Neutrophil (primary cell): ENCODE results near the gene SLC22A8.
"Not testable (repeated sequence)": the region's sequence is repeated elsewhere in the genome, so short reads cannot be mapped to it uniquely, and the experiment has no call there.

Source experiments
- H3K27ac ChIP-seq: fragments of 200-600 bp; sonication (generic); 2 replicates; pipeline ENCODE4 v1.5.1; 2016; ENCODE audit warnings: mild to moderate bottlenecking, moderate library complexity
- H3K27me3 ChIP-seq: fragments of 200-600 bp; sonication (generic); 2 replicates; pipeline ENCODE4 v1.6.0; 2016; ENCODE audit warnings: mild to moderate bottlenecking
- H3K36me3 ChIP-seq: fragments of 200-600 bp; sonication (generic); 2 replicates; pipeline ENCODE4 v1.5.1; 2017
- H3K4me1 ChIP-seq, 2 experiments: fragments of 200-600 bp in 1 of 2; sonication (generic) in 1 of 2; 1 replicate in 1 of 2; 2 replicates in 1 of 2; pipeline versions ENCODE4 v1.5.1 to v1.6.1; 2013 to 2016; ENCODE audit warnings: low read depth in 1 of 2, low read length in 1 of 2, mild to moderate bottlenecking in 1 of 2, moderate library complexity in 1 of 2; ENCODE audit not compliant: control insufficient read depth in 1 of 2, insufficient read depth in 1 of 2
- H3K4me3 ChIP-seq, 2 experiments: fragments of 200-600 bp in 1 of 2; sonication (generic) in 1 of 2; 1 replicate in 1 of 2; 2 replicates in 1 of 2; pipeline ENCODE4 v1.5.1; 2013 to 2016; ENCODE audit warnings: low read depth in 1 of 2, low read length in 1 of 2, mild to moderate bottlenecking in 1 of 2, moderate library complexity in 1 of 2
- H3K9me3 ChIP-seq: fragments of 200-600 bp; sonication (generic); 2 replicates; pipeline ENCODE4 v1.5.1; 2016
- TF ChIP-seq, protein P1 (sequence below): fragments of 200-600 bp; sonication (generic); IDR thresholded peaks from 2 replicates; pipeline ENCODE4 v1.5.1; 2016; ENCODE audit warnings: antibody characterized with exemption

SLC22A8 gene

DNA sequence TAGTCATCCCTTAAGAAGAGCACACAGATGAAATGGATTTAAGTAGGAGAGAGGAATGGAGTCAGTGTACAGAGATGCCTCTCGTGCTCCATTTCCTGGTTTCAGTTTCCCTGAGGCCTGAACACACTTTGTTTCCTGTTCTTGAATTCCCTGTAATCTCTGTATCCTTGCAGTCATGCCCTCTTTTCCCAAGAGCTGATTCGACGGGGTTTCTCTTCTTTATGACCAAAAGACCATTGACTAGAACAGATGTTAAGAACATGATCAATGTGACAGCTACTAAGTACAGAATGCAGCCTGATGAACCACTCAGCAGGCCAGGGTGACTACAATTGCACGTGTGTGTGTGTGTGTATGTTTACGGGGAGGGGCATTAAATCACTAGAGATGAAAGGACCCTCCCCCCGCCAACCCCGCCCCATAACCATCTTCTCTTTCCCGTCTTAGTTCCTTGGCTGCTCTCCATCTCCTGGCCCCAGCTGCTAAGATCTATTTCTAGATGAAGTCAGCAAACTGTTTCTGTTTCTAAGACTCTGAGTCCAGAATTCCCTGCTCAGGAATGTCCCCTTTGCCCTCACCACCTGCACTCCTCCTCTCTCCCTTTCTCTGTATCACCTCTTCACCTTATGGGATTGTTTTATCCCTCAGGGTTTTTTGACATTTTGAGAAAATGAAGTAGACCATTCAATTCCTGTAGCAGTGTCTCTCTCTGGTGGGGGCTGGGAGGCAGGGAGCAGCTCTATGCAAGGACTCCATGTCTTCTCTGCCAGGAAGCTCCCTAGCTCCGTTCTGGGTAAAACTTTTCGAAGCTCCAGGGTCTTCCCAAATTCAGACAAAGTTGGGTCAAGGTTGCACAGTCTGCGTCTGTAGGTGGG, 56.9 kb downstream of the SLC22A8 start:
- TF ChIP-seq, protein P1, sequence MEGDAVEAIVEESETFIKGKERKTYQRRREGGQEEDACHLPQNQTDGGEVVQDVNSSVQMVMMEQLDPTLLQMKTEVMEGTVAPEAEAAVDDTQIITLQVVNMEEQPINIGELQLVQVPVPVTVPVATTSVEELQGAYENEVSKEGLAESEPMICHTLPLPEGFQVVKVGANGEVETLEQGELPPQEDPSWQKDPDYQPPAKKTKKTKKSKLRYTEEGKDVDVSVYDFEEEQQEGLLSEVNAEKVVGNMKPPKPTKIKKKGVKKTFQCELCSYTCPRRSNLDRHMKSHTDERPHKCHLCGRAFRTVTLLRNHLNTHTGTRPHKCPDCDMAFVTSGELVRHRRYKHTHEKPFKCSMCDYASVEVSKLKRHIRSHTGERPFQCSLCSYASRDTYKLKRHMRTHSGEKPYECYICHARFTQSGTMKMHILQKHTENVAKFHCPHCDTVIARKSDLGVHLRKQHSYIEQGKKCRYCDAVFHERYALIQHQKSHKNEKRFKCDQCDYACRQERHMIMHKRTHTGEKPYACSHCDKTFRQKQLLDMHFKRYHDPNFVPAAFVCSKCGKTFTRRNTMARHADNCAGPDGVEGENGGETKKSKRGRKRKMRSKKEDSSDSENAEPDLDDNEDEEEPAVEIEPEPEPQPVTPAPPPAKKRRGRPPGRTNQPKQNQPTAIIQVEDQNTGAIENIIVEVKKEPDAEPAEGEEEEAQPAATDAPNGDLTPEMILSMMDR: no peak
- Histone ChIP-seq H3K36me3 (no peaks in the 10 kb centered on the region), H3K27ac (no peak overlapping the region), H3K4me3 (no peak overlapping the region), H3K9me3 (no peaks in the 10 kb centered on the region), H3K4me1 (no peaks in the 10 kb centered on the region), H3K27me3 (peaks cover 30% of the 10 kb centered on the region)

DNA sequence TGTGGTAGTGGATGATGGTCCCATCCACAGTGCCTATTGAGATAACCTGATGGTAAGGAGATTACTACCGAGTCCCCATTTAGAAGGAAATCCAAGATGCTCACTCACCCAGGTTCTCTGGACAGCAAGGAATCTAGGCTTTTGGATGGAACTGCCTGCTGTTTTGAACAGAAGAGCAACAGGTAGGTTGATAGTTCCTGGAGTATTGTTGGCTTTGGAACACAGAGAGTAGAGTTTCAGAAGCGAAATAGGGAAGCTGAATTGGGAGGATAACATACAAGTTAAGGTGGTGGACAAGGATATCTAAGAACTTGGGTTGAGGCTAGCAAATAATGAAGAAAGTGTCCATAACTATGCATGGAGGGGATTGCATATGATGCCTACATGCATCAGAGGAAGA, 58.5 kb downstream of the SLC22A8 start:
- Histone ChIP-seq H3K36me3 (no peaks in the 10 kb centered on the region), H3K4me1 (no peaks in the 10 kb centered on the region), H3K4me3 (no peak overlapping the region), H3K27ac (no peak overlapping the region), H3K27me3 (peaks cover 37% of the 10 kb centered on the region), H3K9me3 (no peaks in the 10 kb centered on the region)
- TF ChIP-seq, protein P1: no peak

DNA sequence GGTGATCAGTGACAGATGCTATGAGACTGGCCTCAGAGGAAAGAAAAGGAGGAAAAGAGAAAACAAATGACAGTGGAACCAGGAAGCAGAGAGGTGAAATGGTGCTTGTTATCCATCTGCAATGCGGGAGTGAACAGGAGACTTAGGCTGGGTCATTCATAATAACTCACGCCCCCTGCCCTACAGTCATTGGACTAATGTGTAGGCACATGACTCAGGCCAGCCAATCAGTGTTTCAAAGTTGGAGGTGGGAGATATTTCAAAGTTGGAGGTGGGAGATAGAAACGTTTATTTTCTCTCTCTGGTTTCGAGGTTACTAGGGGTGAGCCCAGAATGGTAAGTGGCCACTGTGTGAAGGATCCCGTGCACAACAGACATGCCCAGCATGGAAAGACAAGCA, 61.2 kb downstream of the SLC22A8 start:
- Histone ChIP-seq H3K36me3 (no peaks in the 10 kb centered on the region), H3K27ac (no peak overlapping the region), H3K9me3 (no peaks in the 10 kb centered on the region), H3K4me3 (no peak overlapping the region), H3K4me1 (no peaks in the 10 kb centered on the region), H3K27me3 (peaks cover 44% of the 10 kb centered on the region)
- TF ChIP-seq, protein P1: no peak

DNA sequence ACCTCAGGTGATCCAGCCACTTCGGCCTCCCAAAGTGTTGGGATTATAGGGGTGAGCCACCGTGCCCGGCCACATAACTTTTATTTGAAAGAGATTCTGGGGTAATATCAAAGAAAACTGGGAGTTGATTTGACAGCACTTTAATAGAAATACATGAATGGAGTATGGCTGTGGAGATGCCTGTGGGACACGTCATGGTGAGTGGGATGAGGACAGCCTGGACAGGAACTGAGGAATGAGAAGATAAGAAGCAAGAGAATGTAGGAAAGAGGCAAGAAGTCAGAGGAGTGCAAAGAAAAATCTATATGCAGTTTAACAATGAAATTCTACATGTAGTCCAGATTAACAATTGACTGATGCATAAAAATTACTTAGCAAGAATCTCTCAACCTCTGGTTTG, 61.8 kb downstream of the SLC22A8 start:
- Histone ChIP-seq H3K4me1 (no peaks in the 10 kb centered on the region), H3K4me3 (no peak overlapping the region), H3K9me3 (no peaks in the 10 kb centered on the region), H3K36me3 (no peaks in the 10 kb centered on the region), H3K27me3 (peaks cover 47% of the 10 kb centered on the region), H3K27ac (no peak overlapping the region)
- TF ChIP-seq, protein P1: no peak

DNA sequence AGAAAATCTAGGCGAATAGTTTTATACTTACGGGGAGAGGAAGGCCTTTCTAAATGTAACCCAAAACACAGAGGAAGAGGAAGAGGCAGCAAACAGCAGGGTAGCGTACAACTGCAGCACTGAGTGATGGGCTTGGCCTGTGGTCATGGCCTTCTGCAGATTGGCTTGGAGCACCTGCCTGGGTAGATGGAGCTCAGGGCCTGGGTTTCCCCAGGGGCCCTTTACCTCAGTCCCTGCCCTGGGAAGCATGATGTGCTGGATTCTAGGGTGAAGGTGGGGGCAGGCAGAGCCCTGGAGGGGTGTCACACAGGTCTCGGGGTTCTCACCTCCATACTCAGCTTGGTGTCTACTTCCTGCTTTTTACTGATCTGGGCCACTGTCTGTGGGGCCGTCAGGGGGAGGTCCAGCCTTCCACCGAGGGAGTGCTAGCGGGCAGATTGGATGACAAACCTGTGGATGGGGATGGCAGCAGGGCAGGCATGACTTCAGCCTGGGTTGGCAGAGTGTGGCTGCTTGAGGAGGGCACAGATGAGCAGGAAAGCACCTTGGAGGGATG, 66.8 kb downstream of the SLC22A8 start:
- H3K4me3 ChIP-seq: no peak overlapping the region
- H3K27me3 ChIP-seq: peaks cover 39% of the 10 kb centered on the region
- H3K4me1 ChIP-seq: no peaks in the 10 kb centered on the region
- TF ChIP-seq, protein P1: no peak
- no peak overlapping the region for H3K27ac ChIP-seq
- H3K9me3 ChIP-seq: no peaks in the 10 kb centered on the region
- no peaks in the 10 kb centered on the region for H3K36me3 ChIP-seq

DNA sequence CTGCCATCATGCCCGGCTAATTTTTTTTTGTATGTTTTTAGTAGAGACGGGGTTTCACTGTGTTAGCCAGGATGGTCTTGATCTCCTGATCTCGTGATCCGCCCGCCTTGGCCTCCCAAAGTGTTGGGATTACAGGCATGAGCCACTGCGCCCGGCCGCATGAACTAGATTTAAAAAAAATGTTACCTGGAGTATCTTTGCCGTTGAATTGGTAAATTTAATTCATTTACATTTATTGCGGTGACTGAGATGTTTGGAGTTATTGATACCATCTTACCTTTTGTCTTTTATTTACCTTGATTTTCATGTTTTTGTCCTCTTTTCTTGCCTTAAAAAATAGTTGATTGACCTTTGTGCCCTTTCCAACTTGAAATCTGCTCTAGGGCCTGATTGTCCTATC, 70.1 kb downstream of the SLC22A8 start:
- not testable (repeated sequence) for H3K4me1 ChIP-seq, H3K9me3 ChIP-seq, H3K36me3 ChIP-seq, H3K4me3 ChIP-seq, H3K27ac ChIP-seq
- H3K27me3 ChIP-seq: peaks cover 29% of the 10 kb centered on the region
